ENCODE measurements around the gene CHPF2.

- TF ChIP-seq, protein P1, sequence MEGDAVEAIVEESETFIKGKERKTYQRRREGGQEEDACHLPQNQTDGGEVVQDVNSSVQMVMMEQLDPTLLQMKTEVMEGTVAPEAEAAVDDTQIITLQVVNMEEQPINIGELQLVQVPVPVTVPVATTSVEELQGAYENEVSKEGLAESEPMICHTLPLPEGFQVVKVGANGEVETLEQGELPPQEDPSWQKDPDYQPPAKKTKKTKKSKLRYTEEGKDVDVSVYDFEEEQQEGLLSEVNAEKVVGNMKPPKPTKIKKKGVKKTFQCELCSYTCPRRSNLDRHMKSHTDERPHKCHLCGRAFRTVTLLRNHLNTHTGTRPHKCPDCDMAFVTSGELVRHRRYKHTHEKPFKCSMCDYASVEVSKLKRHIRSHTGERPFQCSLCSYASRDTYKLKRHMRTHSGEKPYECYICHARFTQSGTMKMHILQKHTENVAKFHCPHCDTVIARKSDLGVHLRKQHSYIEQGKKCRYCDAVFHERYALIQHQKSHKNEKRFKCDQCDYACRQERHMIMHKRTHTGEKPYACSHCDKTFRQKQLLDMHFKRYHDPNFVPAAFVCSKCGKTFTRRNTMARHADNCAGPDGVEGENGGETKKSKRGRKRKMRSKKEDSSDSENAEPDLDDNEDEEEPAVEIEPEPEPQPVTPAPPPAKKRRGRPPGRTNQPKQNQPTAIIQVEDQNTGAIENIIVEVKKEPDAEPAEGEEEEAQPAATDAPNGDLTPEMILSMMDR (IDR thresholded peaks at IDR 0.05; ENCODE audit: borderline replicate concordance, extremely low read depth, low read length, poor library complexity, severe bottlenecking) = no peak
- no peak for TF ChIP-seq EZH2 (IDR thresholded peaks at IDR 0.05; ENCODE audit: borderline replicate concordance, low read depth, low read length, severe bottlenecking)
These were observed 42.1 kb downstream of the CHPF2 start for GRCh38 chr7:151274396-151274795.

All from DND-41 (cell line).